Measurements from ENCODE around the gene FADS3. TPM values are rescaled to one million over a fixed set of nuclear protein-coding genes. Genes with fewer than 3 reads are reported as not detected.

FADS3 gene
- total RNA-seq, 1 donor from 2014 or later: 10.1 TPM

DNA sequence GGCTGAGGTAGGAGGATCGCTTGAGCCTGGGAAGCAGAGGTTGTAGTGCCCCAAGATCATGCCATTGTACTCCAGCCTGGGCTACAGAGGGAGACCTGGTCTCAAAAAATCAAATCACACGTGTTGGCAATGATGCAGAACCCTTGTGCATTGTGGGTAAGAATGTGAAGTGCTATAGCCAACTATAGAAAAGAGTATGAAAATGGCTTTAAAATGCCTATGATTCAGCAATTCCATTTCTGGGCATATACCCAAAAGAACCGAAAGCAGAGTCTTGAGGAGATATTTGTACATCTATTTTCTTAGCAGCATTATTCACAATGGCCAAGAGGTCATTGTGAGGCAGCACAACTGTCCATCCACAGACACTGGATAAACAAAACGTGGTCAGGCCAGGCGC lies 2.6 kb upstream of the FADS3 start:
- Histone ChIP-seq H3K9me3 (ENCODE audit: low read depth) (no peaks in the 10 kb centered on the region), H3K27me3 (peaks cover 18% of the 10 kb centered on the region), H3K36me3 (no peaks in the 10 kb centered on the region), H3F3A (ENCODE audit: low read depth) (peaks cover 15% of the 10 kb centered on the region), H3K79me2 (ENCODE audit: low read depth) (no peaks in the 10 kb centered on the region), H3K4me2 (no peak overlapping the region), H4K20me1 (ENCODE audit: low read depth) (peaks cover 7% of the 10 kb centered on the region), H2AFZ (replicated peaks) (no peak overlapping the region), H3K4me3 (no peak overlapping the region), H3K27ac (no peak overlapping the region), H3K9ac (no peak overlapping the region), H3K4me1 (peaks cover 11% of the 10 kb centered on the region)
- no peak overlapping the region for H3K27ac Mint-ChIP-seq
- H3K27me3 Mint-ChIP-seq (ENCODE audit: insufficient read depth, low read depth): peaks cover 11% of the 10 kb centered on the region
- H3K4me3 Mint-ChIP-seq: no peak overlapping the region
- no peaks in the 10 kb centered on the region for H3K36me3 Mint-ChIP-seq
- DNase-seq (ENCODE audit: low spot score): no peak
- no peaks in the 10 kb centered on the region for H3K9me3 Mint-ChIP-seq
- peaks cover 6% of the 10 kb centered on the region for H3K4me1 Mint-ChIP-seq
- TF ChIP-seq EZH2phosphoT487 (IDR thresholded peaks at IDR 0.05): no peak

DNA sequence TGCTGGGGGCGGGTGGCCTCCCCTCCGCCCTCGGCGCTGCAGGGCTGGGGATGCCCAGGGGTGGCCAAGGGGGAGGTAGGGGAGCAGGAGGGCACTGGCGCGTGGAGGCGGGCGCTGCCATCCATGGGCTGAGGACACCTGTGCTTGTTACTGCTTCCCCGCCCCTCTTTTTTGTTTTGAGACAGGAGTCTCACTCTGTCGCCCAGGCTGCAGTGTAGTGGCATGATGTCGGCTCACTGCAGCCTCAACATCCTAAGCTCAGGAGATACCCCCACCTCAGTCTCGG lies 683 bp upstream of the FADS3 start:
- H2AFZ ChIP-seq (replicated peaks): peak overlapping the region; percentile 85
- H3K79me2 ChIP-seq (ENCODE audit: low read depth): no peaks in the 10 kb centered on the region
- H3K9me3 Mint-ChIP-seq: no peaks in the 10 kb centered on the region
- no peaks in the 10 kb centered on the region for H3K36me3 Mint-ChIP-seq
- peaks cover 15% of the 10 kb centered on the region for H3F3A ChIP-seq (ENCODE audit: low read depth)
- H3K36me3 ChIP-seq: no peaks in the 10 kb centered on the region
- peaks cover 18% of the 10 kb centered on the region for H3K27me3 ChIP-seq
- H3K27ac ChIP-seq: no peak overlapping the region
- no peak overlapping the region for H3K27ac Mint-ChIP-seq
- peaks cover 7% of the 10 kb centered on the region for H4K20me1 ChIP-seq (ENCODE audit: low read depth)
- no peaks in the 10 kb centered on the region for H3K9me3 ChIP-seq (ENCODE audit: low read depth)
- peaks cover 4% of the 10 kb centered on the region for H3K4me1 Mint-ChIP-seq
- H3K4me2 ChIP-seq: peak overlapping the region; percentile 96
- peak overlapping the region; percentile 76 for H3K4me3 ChIP-seq
- H3K4me1 ChIP-seq: peaks cover 11% of the 10 kb centered on the region
- H3K9ac ChIP-seq: no peak overlapping the region
- peak overlapping the region; percentile 82 for H3K4me3 Mint-ChIP-seq
- no peak for DNase-seq (ENCODE audit: low spot score)
- TF ChIP-seq EZH2 (IDR thresholded peaks at IDR 0.05) (no peak), EZH2phosphoT487 (IDR thresholded peaks at IDR 0.05) (no peak)
- TF ChIP-seq, protein P1, sequence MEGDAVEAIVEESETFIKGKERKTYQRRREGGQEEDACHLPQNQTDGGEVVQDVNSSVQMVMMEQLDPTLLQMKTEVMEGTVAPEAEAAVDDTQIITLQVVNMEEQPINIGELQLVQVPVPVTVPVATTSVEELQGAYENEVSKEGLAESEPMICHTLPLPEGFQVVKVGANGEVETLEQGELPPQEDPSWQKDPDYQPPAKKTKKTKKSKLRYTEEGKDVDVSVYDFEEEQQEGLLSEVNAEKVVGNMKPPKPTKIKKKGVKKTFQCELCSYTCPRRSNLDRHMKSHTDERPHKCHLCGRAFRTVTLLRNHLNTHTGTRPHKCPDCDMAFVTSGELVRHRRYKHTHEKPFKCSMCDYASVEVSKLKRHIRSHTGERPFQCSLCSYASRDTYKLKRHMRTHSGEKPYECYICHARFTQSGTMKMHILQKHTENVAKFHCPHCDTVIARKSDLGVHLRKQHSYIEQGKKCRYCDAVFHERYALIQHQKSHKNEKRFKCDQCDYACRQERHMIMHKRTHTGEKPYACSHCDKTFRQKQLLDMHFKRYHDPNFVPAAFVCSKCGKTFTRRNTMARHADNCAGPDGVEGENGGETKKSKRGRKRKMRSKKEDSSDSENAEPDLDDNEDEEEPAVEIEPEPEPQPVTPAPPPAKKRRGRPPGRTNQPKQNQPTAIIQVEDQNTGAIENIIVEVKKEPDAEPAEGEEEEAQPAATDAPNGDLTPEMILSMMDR (IDR thresholded peaks at IDR 0.05): no peak
- peaks cover 11% of the 10 kb centered on the region for H3K27me3 Mint-ChIP-seq (ENCODE audit: insufficient read depth, low read depth)

DNA sequence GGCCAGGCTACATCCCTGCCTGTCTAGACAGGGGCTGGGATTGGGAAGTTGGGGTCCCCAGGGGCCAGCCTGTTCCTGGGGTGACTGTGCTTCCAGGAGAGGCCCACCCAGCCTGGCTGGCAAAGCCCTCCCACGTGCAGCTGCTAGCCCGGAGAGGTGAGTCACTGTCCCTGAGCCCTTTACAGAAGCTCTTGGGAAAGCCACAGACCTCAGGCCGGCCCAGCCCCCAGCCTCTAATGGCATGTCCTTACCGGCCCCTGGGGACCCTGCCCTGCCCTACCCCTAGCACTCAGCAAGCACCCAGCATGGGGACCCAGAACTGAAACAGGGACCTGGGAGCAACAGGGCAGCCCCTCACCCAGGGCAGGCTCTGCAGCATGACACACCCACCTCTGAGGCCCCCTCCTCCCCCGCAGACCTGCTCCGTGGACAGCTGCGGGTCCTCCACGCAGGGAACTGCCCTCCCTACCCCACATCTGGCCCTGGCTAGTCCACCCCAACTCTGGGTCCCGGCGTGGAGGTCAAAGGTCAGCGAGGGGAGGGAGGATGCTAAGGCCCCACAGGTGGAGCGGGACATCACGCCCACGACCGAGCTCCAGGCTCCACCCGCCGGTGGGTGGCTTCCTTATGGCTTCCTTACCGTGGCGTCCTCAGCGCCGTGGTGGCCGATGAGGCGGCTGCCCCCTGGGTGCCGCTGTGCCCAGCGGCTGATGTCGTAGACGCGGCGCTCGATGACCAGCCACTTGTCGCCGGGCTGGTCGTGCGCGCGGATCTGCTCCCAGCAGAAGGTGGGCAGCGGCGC lies 615 bp downstream of the FADS3 start:
- H3K4me1 ChIP-seq: peaks cover 11% of the 10 kb centered on the region
- H3K27ac ChIP-seq: no peak overlapping the region
- Mint-ChIP-seq H3K9me3 (no peaks in the 10 kb centered on the region), H3K4me3 (peak overlapping the region; percentile 72), H3K27ac (no peak overlapping the region), H3K27me3 (ENCODE audit: insufficient read depth, low read depth) (peaks cover 9% of the 10 kb centered on the region), H3K4me1 (peaks cover 3% of the 10 kb centered on the region), H3K36me3 (no peaks in the 10 kb centered on the region)
- peaks cover 15% of the 10 kb centered on the region for H3F3A ChIP-seq (ENCODE audit: low read depth)
- H3K9ac ChIP-seq: no peak overlapping the region
- peak overlapping the region; percentile 98 for H2AFZ ChIP-seq (replicated peaks)
- H3K9me3 ChIP-seq (ENCODE audit: low read depth): no peaks in the 10 kb centered on the region
- H3K36me3 ChIP-seq: no peaks in the 10 kb centered on the region
- TF ChIP-seq, protein P1 (IDR thresholded peaks at IDR 0.05): peak; percentile 27
- TF ChIP-seq EZH2 (IDR thresholded peaks at IDR 0.05) (no peak), EZH2phosphoT487 (IDR thresholded peaks at IDR 0.05) (no peak)
- no peaks in the 10 kb centered on the region for H3K79me2 ChIP-seq (ENCODE audit: low read depth)
- peaks cover 7% of the 10 kb centered on the region for H4K20me1 ChIP-seq (ENCODE audit: low read depth)
- H3K4me2 ChIP-seq: peak overlapping the region; percentile 96
- H3K4me3 ChIP-seq: peak overlapping the region; percentile 76
- DNase-seq (ENCODE audit: low spot score): peak; percentile 71
- H3K27me3 ChIP-seq: peaks cover 18% of the 10 kb centered on the region

DNA sequence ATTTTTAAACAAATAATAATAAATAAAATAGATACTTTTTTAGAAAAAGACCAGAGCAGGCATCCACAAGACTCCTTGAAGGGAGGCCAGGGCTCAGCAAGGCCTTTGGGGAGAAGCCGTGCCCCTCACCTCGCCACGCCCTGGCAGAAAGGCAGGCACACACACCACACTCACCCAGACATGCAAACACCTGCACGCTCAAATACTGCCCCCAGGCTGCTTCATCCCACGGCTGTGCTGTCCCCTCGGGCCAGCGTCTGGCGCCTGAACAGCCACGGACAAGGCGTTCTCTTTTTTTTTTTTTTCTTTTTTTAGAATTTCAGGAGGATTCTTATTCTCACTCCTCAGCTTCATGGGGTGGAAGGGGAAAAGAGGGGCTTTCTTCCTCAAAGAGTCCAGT lies 1.5 kb downstream of the FADS3 start:
- Histone ChIP-seq H3K4me3 (peak overlapping the region; percentile 76), H2AFZ (replicated peaks) (no peak overlapping the region), H3K9me3 (ENCODE audit: low read depth) (no peaks in the 10 kb centered on the region), H3K27me3 (peaks cover 18% of the 10 kb centered on the region), H3K36me3 (no peaks in the 10 kb centered on the region), H3K9ac (no peak overlapping the region), H3F3A (ENCODE audit: low read depth) (peaks cover 15% of the 10 kb centered on the region), H3K79me2 (ENCODE audit: low read depth) (no peaks in the 10 kb centered on the region), H3K4me1 (peaks cover 11% of the 10 kb centered on the region), H4K20me1 (ENCODE audit: low read depth) (peaks cover 7% of the 10 kb centered on the region), H3K27ac (no peak overlapping the region), H3K4me2 (no peak overlapping the region)
- H3K27me3 Mint-ChIP-seq (ENCODE audit: insufficient read depth, low read depth): peaks cover 5% of the 10 kb centered on the region
- peak overlapping the region; percentile 76 for H3K4me3 Mint-ChIP-seq
- TF ChIP-seq, protein P1 (IDR thresholded peaks at IDR 0.05): no peak
- TF ChIP-seq EZH2phosphoT487 (IDR thresholded peaks at IDR 0.05) (no peak), EZH2 (IDR thresholded peaks at IDR 0.05) (no peak)
- peaks cover 3% of the 10 kb centered on the region for H3K4me1 Mint-ChIP-seq
- DNase-seq (ENCODE audit: low spot score): no peak
- no peaks in the 10 kb centered on the region for H3K36me3 Mint-ChIP-seq
- no peak overlapping the region for H3K27ac Mint-ChIP-seq
- H3K9me3 Mint-ChIP-seq: no peaks in the 10 kb centered on the region
